ENCODE measurements around the gene AGAP3. TPM values are rescaled to one million over a fixed set of nuclear protein-coding genes. Genes with fewer than 3 reads are reported as not detected.
A peak's percentile ranks its signal among the peaks of the same experiment; 100 is the strongest.

AGAP3 gene
- total RNA-seq, 4 donors from 2014 or later, result 28.2 to 174 (median 53.2) TPM

DNA sequence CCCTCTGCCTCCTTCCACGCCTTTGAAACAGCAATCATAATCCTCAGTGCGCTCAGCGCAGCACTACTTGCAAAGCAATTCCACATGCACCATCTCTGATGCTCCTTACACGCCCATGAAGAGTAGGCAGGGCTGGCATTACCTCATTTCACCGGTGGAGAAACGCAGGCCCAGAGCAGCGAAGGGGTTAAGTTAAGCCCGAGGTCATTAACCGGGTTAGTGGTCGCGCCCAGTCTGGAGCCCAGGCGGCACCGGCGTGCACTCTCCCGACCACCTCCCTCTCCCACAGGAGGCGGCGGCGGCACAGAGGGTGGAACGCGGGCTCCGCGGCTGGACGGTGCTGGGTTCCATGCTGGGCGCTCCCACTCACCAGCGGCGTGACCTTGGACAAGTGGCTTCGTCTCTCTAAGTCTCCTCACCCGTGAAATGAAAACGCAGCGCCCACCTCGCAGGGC is 6.2 kb upstream of the AGAP3 start:
- Histone ChIP-seq H3K4me1 (peaks cover 0 to 27% of the 10 kb centered on the region in 2 donors), H3K27me3 (no peaks in the 10 kb centered on the region), H3K27ac (peak overlapping the region; percentile 90 to 93), H3K9me3 (no peaks in the 10 kb centered on the region), H3K4me3 (peak overlapping the region; percentile 48 to 63), H3K36me3 (no peaks in the 10 kb centered on the region)
- peak in 1 of 2 donors; percentile 19 for DNase-seq
- TF ChIP-seq, protein P1, sequence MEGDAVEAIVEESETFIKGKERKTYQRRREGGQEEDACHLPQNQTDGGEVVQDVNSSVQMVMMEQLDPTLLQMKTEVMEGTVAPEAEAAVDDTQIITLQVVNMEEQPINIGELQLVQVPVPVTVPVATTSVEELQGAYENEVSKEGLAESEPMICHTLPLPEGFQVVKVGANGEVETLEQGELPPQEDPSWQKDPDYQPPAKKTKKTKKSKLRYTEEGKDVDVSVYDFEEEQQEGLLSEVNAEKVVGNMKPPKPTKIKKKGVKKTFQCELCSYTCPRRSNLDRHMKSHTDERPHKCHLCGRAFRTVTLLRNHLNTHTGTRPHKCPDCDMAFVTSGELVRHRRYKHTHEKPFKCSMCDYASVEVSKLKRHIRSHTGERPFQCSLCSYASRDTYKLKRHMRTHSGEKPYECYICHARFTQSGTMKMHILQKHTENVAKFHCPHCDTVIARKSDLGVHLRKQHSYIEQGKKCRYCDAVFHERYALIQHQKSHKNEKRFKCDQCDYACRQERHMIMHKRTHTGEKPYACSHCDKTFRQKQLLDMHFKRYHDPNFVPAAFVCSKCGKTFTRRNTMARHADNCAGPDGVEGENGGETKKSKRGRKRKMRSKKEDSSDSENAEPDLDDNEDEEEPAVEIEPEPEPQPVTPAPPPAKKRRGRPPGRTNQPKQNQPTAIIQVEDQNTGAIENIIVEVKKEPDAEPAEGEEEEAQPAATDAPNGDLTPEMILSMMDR (IDR thresholded peaks at IDR 0.05), result no peak
- no peak for TF ChIP-seq POLR2A (IDR thresholded peaks at IDR 0.05)
- intact Hi-C loops (cut with DNase I; ENCODE audit: low total_unique reads), result no loop called here

GRCh38 chr7:151080522-151081169 is 5.6 kb upstream of the AGAP3 start, which contains the start of gene FASTK:
TSS of gene FASTK (minus strand) at chr7:151080809. CDS start at chr7:151080766, 43 bp downstream.
- TF ChIP-seq, protein P1 (IDR thresholded peaks at IDR 0.05), result peak in 2 of 4 experiments; percentile 2
- peak; percentile 64 to 80 for TF ChIP-seq POLR2A (IDR thresholded peaks at IDR 0.05)
- peak within 1 kb of the TSS; percentile 48 to 63 for H3K4me3 ChIP-seq
- peak within 1 kb of the TSS; percentile 90 to 93 for H3K27ac ChIP-seq
- no peaks in the 10 kb centered on the region for H3K9me3 ChIP-seq
- intact Hi-C loops (cut with DNase I; ENCODE audit: low total_unique reads), result no loop called here
- DNase-seq, result peak; percentile 89
- H3K36me3 ChIP-seq, result no peaks in the 10 kb centered on the region
- no peaks in the 10 kb centered on the region for H3K27me3 ChIP-seq
- H3K4me1 ChIP-seq, result peaks cover 0 to 27% of the 10 kb centered on the region in 2 donors

DNA sequence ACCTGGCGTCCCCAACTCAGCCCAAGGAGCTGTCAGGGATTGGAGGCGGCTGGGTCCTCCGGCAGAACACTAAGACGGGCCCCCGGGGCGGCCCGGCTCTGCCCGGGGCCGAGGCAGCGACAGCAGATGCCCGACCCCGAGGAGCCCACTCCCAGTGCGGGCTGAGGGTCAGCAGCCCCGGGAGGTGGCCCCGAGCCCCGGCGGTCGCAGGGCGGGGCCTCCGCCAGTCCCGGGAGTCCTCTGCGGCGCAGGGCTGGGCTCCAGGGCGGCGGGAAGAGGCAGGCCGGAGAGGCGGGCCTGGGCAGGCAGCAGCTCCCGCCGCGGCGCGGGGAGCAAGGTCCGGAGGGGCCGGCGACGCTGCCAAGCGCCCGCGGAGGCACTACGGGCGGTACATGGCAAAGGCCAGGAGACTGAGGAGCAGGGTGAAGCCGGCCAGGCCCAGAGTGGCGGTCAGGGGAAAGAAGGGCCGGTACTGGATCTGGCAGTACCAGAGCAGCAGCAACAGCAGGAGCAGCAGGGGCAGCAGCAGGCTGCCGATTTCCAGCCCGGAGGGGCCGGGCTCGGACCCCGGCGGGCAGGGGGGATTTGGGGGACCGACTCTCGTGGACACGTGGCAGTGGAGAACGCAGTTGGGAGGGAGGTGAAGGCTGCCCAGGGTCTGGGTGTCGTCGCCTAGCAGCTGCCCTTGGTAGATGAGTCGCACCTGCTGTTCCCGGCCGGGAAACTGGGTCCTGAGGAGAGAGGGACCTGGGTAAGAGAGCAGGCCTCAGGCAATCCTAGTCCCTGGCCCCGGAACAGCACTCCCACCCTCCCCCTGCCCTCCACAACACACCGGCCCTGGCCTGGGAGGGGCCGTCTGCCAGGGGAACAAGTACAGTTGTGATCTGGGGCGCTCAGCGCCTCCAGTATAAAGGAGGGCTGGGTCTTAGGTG is 4.8 kb upstream of the AGAP3 start:
- Histone ChIP-seq H3K9me3 (no peaks in the 10 kb centered on the region), H3K27me3 (no peaks in the 10 kb centered on the region), H3K27ac (peak overlapping the region; percentile 90 to 93), H3K4me1 (peaks cover 0 to 27% of the 10 kb centered on the region in 2 donors), H3K4me3 (peak overlapping the region; percentile 48 to 63), H3K36me3 (no peaks in the 10 kb centered on the region)
- intact Hi-C loops (cut with DNase I; ENCODE audit: low total_unique reads), result no loop called here
- peak; percentile 39 to 43 for DNase-seq
- TF ChIP-seq, protein P1 (IDR thresholded peaks at IDR 0.05), result no peak
- TF ChIP-seq POLR2A (IDR thresholded peaks at IDR 0.05), result peak in 1 of 2 donors; percentile 7

- H3K27ac ChIP-seq, result peak overlapping the region; percentile 90 to 93
- no peak for TF ChIP-seq POLR2A (IDR thresholded peaks at IDR 0.05)
- TF ChIP-seq, protein P1 (IDR thresholded peaks at IDR 0.05), result no peak
- H3K9me3 ChIP-seq, result no peaks in the 10 kb centered on the region
- H3K36me3 ChIP-seq, result no peaks in the 10 kb centered on the region
- DNase-seq, result peak; percentile 27 to 32
- intact Hi-C loops (cut with DNase I; ENCODE audit: low total_unique reads), result no loop called here
- H3K4me1 ChIP-seq, result peaks cover 0 to 27% of the 10 kb centered on the region in 2 donors
- H3K27me3 ChIP-seq, result no peaks in the 10 kb centered on the region
- H3K4me3 ChIP-seq, result peak overlapping the region; percentile 73 to 80
Measured at GRCh38 chr7:151082141-151083070, 3.9 kb upstream of the AGAP3 start.

All from uterus (tissue), 4 donors.